Medulla oblongata (tissue), 1 donor: ENCODE data around the gene KIF1B.

ENCODE experiments used
- DNase-seq: peaks from one replicate; pipeline ENCODE4 v3.0.0-alpha.2; 2015; ENCODE audit errors: extremely low spot score

The KIF1B gene

GRCh38 chr1:10429868-10430215 is 219.5 kb downstream of the KIF1B start:
- peak; percentile 41 for DNase-seq

GRCh38 chr1:10430216-10431069 is 220.1 kb downstream of the KIF1B start, which contains the start of gene CENPS:
Gene CENPS (plus strand): TSS chr1:10430433. CDS start chr1:10430518, 85 bp downstream.
- peak; percentile 93 for DNase-seq
